ENCODE measurements around the gene LRP1.

GRCh38 chr12:57090490-57090889, 37.8 kb upstream of the LRP1 start:
- TF ChIP-seq, protein P1, sequence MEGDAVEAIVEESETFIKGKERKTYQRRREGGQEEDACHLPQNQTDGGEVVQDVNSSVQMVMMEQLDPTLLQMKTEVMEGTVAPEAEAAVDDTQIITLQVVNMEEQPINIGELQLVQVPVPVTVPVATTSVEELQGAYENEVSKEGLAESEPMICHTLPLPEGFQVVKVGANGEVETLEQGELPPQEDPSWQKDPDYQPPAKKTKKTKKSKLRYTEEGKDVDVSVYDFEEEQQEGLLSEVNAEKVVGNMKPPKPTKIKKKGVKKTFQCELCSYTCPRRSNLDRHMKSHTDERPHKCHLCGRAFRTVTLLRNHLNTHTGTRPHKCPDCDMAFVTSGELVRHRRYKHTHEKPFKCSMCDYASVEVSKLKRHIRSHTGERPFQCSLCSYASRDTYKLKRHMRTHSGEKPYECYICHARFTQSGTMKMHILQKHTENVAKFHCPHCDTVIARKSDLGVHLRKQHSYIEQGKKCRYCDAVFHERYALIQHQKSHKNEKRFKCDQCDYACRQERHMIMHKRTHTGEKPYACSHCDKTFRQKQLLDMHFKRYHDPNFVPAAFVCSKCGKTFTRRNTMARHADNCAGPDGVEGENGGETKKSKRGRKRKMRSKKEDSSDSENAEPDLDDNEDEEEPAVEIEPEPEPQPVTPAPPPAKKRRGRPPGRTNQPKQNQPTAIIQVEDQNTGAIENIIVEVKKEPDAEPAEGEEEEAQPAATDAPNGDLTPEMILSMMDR (conservative IDR thresholded peaks at IDR 0.05; ENCODE audit: low read length), result no peak
- no peak for TF ChIP-seq EZH2phosphoT487 (IDR thresholded peaks at IDR 0.05; ENCODE audit: borderline replicate concordance, low read depth, low read length)
